Measurements from ENCODE around the gene CCDC192.

- no peak for TF ChIP-seq CTCF (conservative IDR thresholded peaks at IDR 0.05; ENCODE audit: low read length)
- no peak for TF ChIP-seq EZH2phosphoT487 (IDR thresholded peaks at IDR 0.05; ENCODE audit: borderline replicate concordance)
Measured at GRCh38 chr5:127846884-127847283, 143.7 kb downstream of the CCDC192 start.

Data from Loucy (cell line).